ENCODE results near the gene SYCP2L. TPM values are rescaled to one million over a fixed set of nuclear protein-coding genes. Genes with fewer than 3 reads are reported as not detected.
A peak's percentile ranks its signal among the peaks of the same experiment; 100 is the strongest.

The SYCP2L gene
- total and polyA plus RNA-seq, 9 of the 15 experiments (the other 6 are each of a cell fraction or from before 2014, with no cell fraction given), result 12.4 to 46.9 (median 22.0) TPM

- no peaks in the 10 kb centered on the region for H3K27me3 ChIP-seq (ENCODE audit: control insufficient read depth in 2 of 2, insufficient read depth in 2 of 2, low read length in 2 of 2)
- H3K36me3 ChIP-seq (ENCODE audit: control insufficient read depth, insufficient read depth, low read length), result peaks cover 46% of the 10 kb centered on the region
- intact Hi-C loops (cut with micrococcal nuclease) (no loop called here), in situ Hi-C loops (cut with MboI) (no loop called here)
- H3K9me1 ChIP-seq (ENCODE audit: control insufficient read depth, insufficient read depth, low read length), result no peaks in the 10 kb centered on the region
- H3K27ac ChIP-seq (ENCODE audit: extremely low read depth, low read depth, low read length), result no peak overlapping the region
- ATAC-seq (no peak), FAIRE-seq (no peak), DNase-seq (ENCODE audit: extremely low read depth in 1 of 4, low spot score in 3 of 4) (no peak)
- POLR2A ChIA-PET, result interaction anchor here (0.7 to 1.5 kb wide), 3 partner anchors 9 to 858 kb away, joined by 3 to 4 read pairs (median 3); no protein-coding TSS in a partner anchor
- peaks cover 9 to 20% of the 10 kb centered on the region in 2 experiments for H3K4me1 ChIP-seq (replicated peaks in 1 of 2; ENCODE audit: control insufficient read depth in 2 of 2, insufficient read depth in 2 of 2, low read length in 2 of 2)
- BruUV-seq (replicated peaks), result no TSS peak
- 89% methylated on average over 5 of the region's 5 CpGs for WGBS (ENCODE audit: insufficient coverage, low coverage, missing lambda C conversion rate)
- no peak overlapping the region for H2AFZ ChIP-seq (ENCODE audit: low read depth, low read length)
- no peak overlapping the region for H3K9ac ChIP-seq (ENCODE audit: insufficient read depth in 1 of 2, low read depth in 2 of 2, low read length in 2 of 2)
- H3K4me2 ChIP-seq (ENCODE audit: insufficient read depth, low read length), result no peak overlapping the region
- TF ChIP-seq, protein P1, sequence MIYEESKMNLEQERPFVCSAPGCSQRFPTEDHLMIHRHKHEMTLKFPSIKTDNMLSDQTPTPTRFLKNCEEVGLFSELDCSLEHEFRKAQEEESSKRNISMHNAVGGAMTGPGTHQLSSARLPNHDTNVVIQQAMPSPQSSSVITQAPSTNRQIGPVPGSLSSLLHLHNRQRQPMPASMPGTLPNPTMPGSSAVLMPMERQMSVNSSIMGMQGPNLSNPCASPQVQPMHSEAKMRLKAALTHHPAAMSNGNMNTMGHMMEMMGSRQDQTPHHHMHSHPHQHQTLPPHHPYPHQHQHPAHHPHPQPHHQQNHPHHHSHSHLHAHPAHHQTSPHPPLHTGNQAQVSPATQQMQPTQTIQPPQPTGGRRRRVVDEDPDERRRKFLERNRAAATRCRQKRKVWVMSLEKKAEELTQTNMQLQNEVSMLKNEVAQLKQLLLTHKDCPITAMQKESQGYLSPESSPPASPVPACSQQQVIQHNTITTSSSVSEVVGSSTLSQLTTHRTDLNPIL (CRISPR knock-in tag; IDR thresholded peaks at IDR 0.05), result no peak
- TF ChIP-seq NFIC (IDR thresholded peaks at IDR 0.05) (peak; percentile 81), FOS (IDR thresholded peaks at IDR 0.05; ENCODE audit: extremely low read depth, insufficient read length) (no peak), ETV6 (IDR thresholded peaks at IDR 0.05; ENCODE audit: borderline replicate concordance in 1 of 2, low read depth in 2 of 2, low read length in 1 of 2) (no peak), ETV6 (CRISPR knock-in tag; IDR thresholded peaks at IDR 0.05; ENCODE audit: borderline replicate concordance) (0 out of 2 replicates have a peak, but pooled peaks have one; percentile 34), ERF (CRISPR knock-in tag; IDR thresholded peaks at IDR 0.05) (no peak), CGGBP1 (CRISPR knock-in tag; IDR thresholded peaks at IDR 0.05) (no peak), ARNT (IDR thresholded peaks at IDR 0.05) (no peak), BCLAF1 (IDR thresholded peaks at IDR 0.05; ENCODE audit: borderline replicate concordance in 1 of 2, control insufficient read depth in 1 of 2, low read depth in 2 of 2, low read length in 1 of 2) (no peak)
- no peaks in the 10 kb centered on the region for H3K9me3 ChIP-seq (replicated peaks; ENCODE audit: control insufficient read depth, insufficient read depth, low read depth, low read length)
- CTCF ChIA-PET (ENCODE audit: low intra/inter-chr PET ratio), result interaction anchor here (0.7 kb wide), 1 partner anchor 45 kb away, joined by 5 read pairs; no protein-coding TSS in a partner anchor
- no peak overlapping the region for H3K4me3 ChIP-seq
- H3K79me2 ChIP-seq (ENCODE audit: control insufficient read depth, insufficient read depth, low read length), result peaks cover 47% of the 10 kb centered on the region
- H4K20me1 ChIP-seq (replicated peaks; ENCODE audit: control insufficient read depth, insufficient read depth, low read length), result no peaks in the 10 kb centered on the region; the same call in 1 of the 2 replicates
Measured at GRCh38 chr6:10891960-10892359, 5.1 kb downstream of the SYCP2L start.
